GM23338 (cell line): ENCODE data around the gene PPFIA1. TPM values are rescaled to one million over a fixed set of nuclear protein-coding genes. Genes with fewer than 3 reads are reported as not detected.

Experiments used
- ATAC-seq: fragments of 200-7000 bp; cut with Tn5 transposase; 3 replicates; pipeline ENCODE4 v1.9.1; 2020
- DNase-seq: peaks from one replicate; pipeline ENCODE4 v3.0.0-alpha.2; 2015; ENCODE audit warnings: low spot score
- H2AFZ ChIP-seq: fragments of 200-600 bp; sonication (generic); 2 replicates; pipeline ENCODE4 v1.8.0; 2016; ENCODE audit warnings: antibody characterized with exemption, mild to moderate bottlenecking, moderate library complexity
- H3F3A ChIP-seq: fragments of 200-600 bp; sonication (generic); replicated peaks from 2 replicates; pipeline ENCODE4 v1.8.0; 2017; ENCODE audit warnings: antibody characterized with exemption, mixed run types, low read depth
- H3K27ac ChIP-seq: fragments of 200-600 bp; sonication (generic); 2 replicates; pipeline ENCODE4 v1.6.1; 2016; ENCODE audit warnings: low read depth
- H3K27me3 ChIP-seq: fragments of 200-600 bp; sonication (generic); 2 replicates; pipeline ENCODE4 v1.8.0; 2016; ENCODE audit warnings: mild to moderate bottlenecking, mixed run types, moderate library complexity; ENCODE audit not compliant: insufficient read depth
- H3K36me3 ChIP-seq: fragments of 200-600 bp; sonication (generic); 2 replicates; pipeline ENCODE4 v1.8.0; 2016; ENCODE audit warnings: mild to moderate bottlenecking; ENCODE audit not compliant: insufficient read depth
- H3K4me1 ChIP-seq: fragments of 200-600 bp; sonication (generic); 2 replicates; pipeline ENCODE4 v1.8.0; 2016; ENCODE audit warnings: mild to moderate bottlenecking, moderate library complexity; ENCODE audit not compliant: insufficient read depth
- H3K4me2 ChIP-seq: fragments of 200-600 bp; sonication (generic); 2 replicates; pipeline ENCODE4 v1.7.1; 2017; ENCODE audit warnings: mixed run types
- H3K4me3 ChIP-seq: fragments of 200-600 bp; sonication (generic); 2 replicates; pipeline ENCODE4 v1.6.1; 2016; ENCODE audit warnings: mixed run types
- H3K79me2 ChIP-seq: fragments of 200-600 bp; sonication (generic); replicated peaks from 2 replicates; pipeline ENCODE4 v1.8.0; 2017; ENCODE audit warnings: mild to moderate bottlenecking; ENCODE audit not compliant: insufficient read depth
- H3K9me2 ChIP-seq: fragments of 200-600 bp; sonication (generic); 2 replicates; pipeline ENCODE4 v1.8.0; 2017; ENCODE audit not compliant: insufficient read depth
- H4K20me1 ChIP-seq: fragments of 200-600 bp; sonication (generic); replicated peaks from 2 replicates; pipeline ENCODE4 v1.8.0; 2017; ENCODE audit warnings: mild to moderate bottlenecking; ENCODE audit not compliant: insufficient read depth
- H3K27ac Mint-ChIP-seq: 2 replicates; pipeline ENCODE4 v1.8.0; 2020; ENCODE audit warnings: inconsistent platforms, mild to moderate bottlenecking, moderate library complexity, mixed read lengths
- H3K27me3 Mint-ChIP-seq: 3 replicates; pipeline ENCODE4 v1.8.0; 2022; ENCODE audit warnings: low read depth, mild to moderate bottlenecking, moderate library complexity, mixed read lengths, inconsistent platforms; ENCODE audit not compliant: insufficient read depth, poor library complexity
- H3K36me3 Mint-ChIP-seq: 3 replicates; pipeline ENCODE4 v1.8.0; 2021; ENCODE audit warnings: low read depth, mild to moderate bottlenecking, inconsistent platforms, moderate library complexity, mixed read lengths
- H3K4me1 Mint-ChIP-seq: 3 replicates; pipeline ENCODE4 v1.8.0; 2020; ENCODE audit warnings: mild to moderate bottlenecking, inconsistent platforms, mixed read lengths
- H3K4me3 Mint-ChIP-seq: 3 replicates; pipeline ENCODE4 v1.8.0; 2021; ENCODE audit warnings: moderate library complexity, mild to moderate bottlenecking, inconsistent platforms, mixed read lengths
- H3K9me3 Mint-ChIP-seq: 3 replicates; pipeline ENCODE4 v1.8.0; 2020; ENCODE audit warnings: moderate library complexity, mild to moderate bottlenecking, inconsistent platforms, mixed read lengths
- CREB1 ChIP-seq: fragments of 250-450 bp; sonication (Bioruptor Pico); IDR thresholded peaks from 2 replicates; pipeline ENCODE4 v1.5.0; 2020; ENCODE audit warnings: low read depth, mild to moderate bottlenecking, moderate library complexity
- EZH2phosphoT487 ChIP-seq: fragments of 200-600 bp; sonication (generic); IDR thresholded peaks from one replicate; pipeline ENCODE4 v1.8.1; 2018; ENCODE audit warnings: antibody characterized with exemption; ENCODE audit not compliant: unreplicated experiment
- JUNB ChIP-seq: IDR thresholded peaks from one replicate; pipeline ENCODE4 v1.6.1; 2016; ENCODE audit warnings: antibody characterized with exemption; ENCODE audit not compliant: unreplicated experiment
- NANOG ChIP-seq: IDR thresholded peaks from 2 replicates; pipeline ENCODE4 v1.6.1; 2016; ENCODE audit warnings: antibody characterized with exemption, borderline replicate concordance
- POLR2AphosphoS5 ChIP-seq: IDR thresholded peaks from 2 replicates; pipeline ENCODE4 v1.6.1; 2016; ENCODE audit warnings: antibody characterized with exemption, low read depth
- STAT1 ChIP-seq: IDR thresholded peaks from one replicate; pipeline ENCODE4 v1.6.1; 2016; ENCODE audit warnings: antibody characterized with exemption; ENCODE audit not compliant: unreplicated experiment
- ZNF114 ChIP-seq: fragments of 250-450 bp; sonication (Bioruptor Pico); IDR thresholded peaks from 2 replicates; pipeline ENCODE4 v1.5.0; 2020; ENCODE audit warnings: mild to moderate bottlenecking, moderate library complexity
- ZNF331 ChIP-seq: fragments of 250-450 bp; sonication (Bioruptor Pico); IDR thresholded peaks from 2 replicates; pipeline ENCODE4 v1.5.0; 2020; ENCODE audit warnings: low read depth, mild to moderate bottlenecking, moderate library complexity
- ZNF462 ChIP-seq: fragments of 250-450 bp; sonication (Bioruptor Pico); IDR thresholded peaks from 2 replicates; pipeline ENCODE4 v1.5.0; 2020; ENCODE audit warnings: mild to moderate bottlenecking, moderate library complexity
- polyA plus RNA-seq: library from polyadenylated mRNA; unstranded; fragments of >200 nt; fragmentation: Nextera tagmentation; extraction: Ambion mirVana; gene quantifications from 2 replicates; pipeline ENCODE4 v1.2.1, GENCODE V29; 2016
- total RNA-seq: library from RNA; depleted of rRNA; stranded (reverse); fragments of >200 nt; shearing (Covaris generic); gene quantifications from 2 replicates; pipeline ENCODE4 v1.2.3, GENCODE V29; 2014
- TF ChIP-seq, protein P1 (sequence below): IDR thresholded peaks from one replicate; pipeline ENCODE4 v1.6.1; 2018; ENCODE audit warnings: antibody characterized with exemption; ENCODE audit not compliant: unreplicated experiment
- TF ChIP-seq, protein P2 (sequence below), 2 experiments: fragments of 200-600 bp in 1 of 2; sonication (generic) in 1 of 2; conservative IDR thresholded peaks; 2 replicates each; pipeline versions ENCODE4 v1.5.1 to v1.6.1; 2016 to 2017; ENCODE audit warnings: antibody characterized with exemption in 2 of 2, low read depth in 2 of 2, mild to moderate bottlenecking in 2 of 2, moderate library complexity in 1 of 2

PPFIA1 gene
- total and polyA plus RNA-seq, 2 experiments from 2014 or later, result 41.7 to 62.0 TPM

DNA sequence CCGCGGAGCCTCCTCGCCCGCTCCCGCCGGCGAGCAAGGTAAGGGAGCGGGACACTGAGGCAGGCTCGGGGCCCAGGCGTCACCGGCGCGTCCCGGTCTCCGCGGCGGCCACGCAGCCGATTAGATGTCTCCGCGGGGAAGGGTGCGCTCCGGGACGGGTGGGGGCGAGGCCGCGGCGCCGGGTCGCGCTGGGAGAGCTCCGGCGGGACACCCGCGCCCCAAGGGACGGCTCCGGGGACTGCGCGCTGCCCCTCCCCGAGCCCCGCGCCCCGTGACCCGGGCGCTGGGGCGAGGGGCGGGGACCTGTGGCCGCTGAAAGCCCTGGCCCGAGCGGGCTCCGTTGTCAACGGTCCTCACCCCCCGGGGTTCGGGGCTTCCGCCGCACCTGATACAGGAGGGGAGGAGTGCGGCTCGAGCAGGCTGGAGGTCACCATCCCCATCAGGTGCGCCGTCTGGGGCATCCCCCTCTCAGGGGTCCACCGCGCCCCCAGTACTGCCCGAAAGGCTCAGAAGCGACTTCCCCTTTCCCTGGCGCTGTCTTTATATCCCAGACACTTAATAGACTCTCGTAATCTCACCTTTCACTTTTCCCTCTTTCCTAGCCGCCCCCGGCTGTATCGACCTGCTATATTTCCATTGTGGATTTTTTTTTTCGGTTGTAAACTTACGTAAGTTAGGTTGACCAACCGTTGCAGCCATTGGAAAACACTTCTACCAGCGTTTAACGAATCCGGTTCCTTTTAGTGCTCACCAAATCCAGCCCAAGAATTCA lies 573 bp downstream of the PPFIA1 start (continued):
- TF ChIP-seq ZNF462 (CRISPR knock-in tag) (no peak), POLR2AphosphoS5 (no peak)

DNA sequence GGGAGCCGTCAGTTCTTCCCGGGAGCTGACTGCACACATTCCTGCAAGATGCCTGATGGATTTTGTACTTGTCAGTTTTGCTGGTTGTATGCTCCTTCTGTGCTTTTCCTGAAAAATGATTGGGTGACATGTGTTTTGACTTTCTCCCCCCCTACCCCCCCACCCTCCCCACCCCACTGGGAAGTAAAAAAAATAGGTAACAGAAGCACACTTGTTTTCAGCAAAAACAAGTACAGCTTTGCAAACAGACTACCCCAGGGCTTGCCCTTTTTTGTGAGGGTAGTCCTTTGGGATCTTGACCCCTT lies 1.1 kb downstream of the PPFIA1 start:
- Histone ChIP-seq H2AFZ (no peak overlapping the region), H3F3A (peaks cover 8% of the 10 kb centered on the region; the same call in 1 of the 2 replicates), H3K27me3 (no peaks in the 10 kb centered on the region), H3K4me1 (peaks cover 4% of the 10 kb centered on the region; the same call in 1 of the 2 replicates), H3K4me2 (peak overlapping the region; percentile 81), H4K20me1 (peaks cover 35% of the 10 kb centered on the region), H3K4me3 (peak overlapping the region; percentile 60), H3K36me3 (peaks cover 30% of the 10 kb centered on the region), H3K79me2 (peaks cover 56% of the 10 kb centered on the region), H3K9me2 (no peaks in the 10 kb centered on the region), H3K27ac (no peak overlapping the region)
- Mint-ChIP-seq H3K4me1 (peaks cover 26% of the 10 kb centered on the region; the same call in 2 of the 3 replicates), H3K36me3 (peaks cover 44% of the 10 kb centered on the region), H3K27me3 (peaks cover 6% of the 10 kb centered on the region), H3K9me3 (no peaks in the 10 kb centered on the region), H3K27ac (peak overlapping the region; percentile 68; the same call in 1 of the 2 replicates), H3K4me3 (peak overlapping the region; percentile 89)
- no peak for ATAC-seq
- no peak for DNase-seq
- TF ChIP-seq STAT1 (no peak), NANOG (no peak), ZNF331 (CRISPR knock-in tag) (no peak), POLR2AphosphoS5 (no peak), CREB1 (CRISPR knock-in tag) (no peak), JUNB (no peak), EZH2phosphoT487 (no peak), ZNF114 (CRISPR knock-in tag) (no peak)
- TF ChIP-seq, protein P1, sequence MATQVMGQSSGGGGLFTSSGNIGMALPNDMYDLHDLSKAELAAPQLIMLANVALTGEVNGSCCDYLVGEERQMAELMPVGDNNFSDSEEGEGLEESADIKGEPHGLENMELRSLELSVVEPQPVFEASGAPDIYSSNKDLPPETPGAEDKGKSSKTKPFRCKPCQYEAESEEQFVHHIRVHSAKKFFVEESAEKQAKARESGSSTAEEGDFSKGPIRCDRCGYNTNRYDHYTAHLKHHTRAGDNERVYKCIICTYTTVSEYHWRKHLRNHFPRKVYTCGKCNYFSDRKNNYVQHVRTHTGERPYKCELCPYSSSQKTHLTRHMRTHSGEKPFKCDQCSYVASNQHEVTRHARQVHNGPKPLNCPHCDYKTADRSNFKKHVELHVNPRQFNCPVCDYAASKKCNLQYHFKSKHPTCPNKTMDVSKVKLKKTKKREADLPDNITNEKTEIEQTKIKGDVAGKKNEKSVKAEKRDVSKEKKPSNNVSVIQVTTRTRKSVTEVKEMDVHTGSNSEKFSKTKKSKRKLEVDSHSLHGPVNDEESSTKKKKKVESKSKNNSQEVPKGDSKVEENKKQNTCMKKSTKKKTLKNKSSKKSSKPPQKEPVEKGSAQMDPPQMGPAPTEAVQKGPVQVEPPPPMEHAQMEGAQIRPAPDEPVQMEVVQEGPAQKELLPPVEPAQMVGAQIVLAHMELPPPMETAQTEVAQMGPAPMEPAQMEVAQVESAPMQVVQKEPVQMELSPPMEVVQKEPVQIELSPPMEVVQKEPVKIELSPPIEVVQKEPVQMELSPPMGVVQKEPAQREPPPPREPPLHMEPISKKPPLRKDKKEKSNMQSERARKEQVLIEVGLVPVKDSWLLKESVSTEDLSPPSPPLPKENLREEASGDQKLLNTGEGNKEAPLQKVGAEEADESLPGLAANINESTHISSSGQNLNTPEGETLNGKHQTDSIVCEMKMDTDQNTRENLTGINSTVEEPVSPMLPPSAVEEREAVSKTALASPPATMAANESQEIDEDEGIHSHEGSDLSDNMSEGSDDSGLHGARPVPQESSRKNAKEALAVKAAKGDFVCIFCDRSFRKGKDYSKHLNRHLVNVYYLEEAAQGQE, result no peak
- TF ChIP-seq, protein P2, sequence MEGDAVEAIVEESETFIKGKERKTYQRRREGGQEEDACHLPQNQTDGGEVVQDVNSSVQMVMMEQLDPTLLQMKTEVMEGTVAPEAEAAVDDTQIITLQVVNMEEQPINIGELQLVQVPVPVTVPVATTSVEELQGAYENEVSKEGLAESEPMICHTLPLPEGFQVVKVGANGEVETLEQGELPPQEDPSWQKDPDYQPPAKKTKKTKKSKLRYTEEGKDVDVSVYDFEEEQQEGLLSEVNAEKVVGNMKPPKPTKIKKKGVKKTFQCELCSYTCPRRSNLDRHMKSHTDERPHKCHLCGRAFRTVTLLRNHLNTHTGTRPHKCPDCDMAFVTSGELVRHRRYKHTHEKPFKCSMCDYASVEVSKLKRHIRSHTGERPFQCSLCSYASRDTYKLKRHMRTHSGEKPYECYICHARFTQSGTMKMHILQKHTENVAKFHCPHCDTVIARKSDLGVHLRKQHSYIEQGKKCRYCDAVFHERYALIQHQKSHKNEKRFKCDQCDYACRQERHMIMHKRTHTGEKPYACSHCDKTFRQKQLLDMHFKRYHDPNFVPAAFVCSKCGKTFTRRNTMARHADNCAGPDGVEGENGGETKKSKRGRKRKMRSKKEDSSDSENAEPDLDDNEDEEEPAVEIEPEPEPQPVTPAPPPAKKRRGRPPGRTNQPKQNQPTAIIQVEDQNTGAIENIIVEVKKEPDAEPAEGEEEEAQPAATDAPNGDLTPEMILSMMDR (conservative IDR thresholded peaks at IDR 0.05; ENCODE audit: low read depth in 2 of 2), result no peak
